Measurements from ENCODE around the gene FLT3. TPM values are rescaled to one million over a fixed set of nuclear protein-coding genes. Genes with fewer than 3 reads are reported as not detected.

The FLT3 gene
- total RNA-seq, 2 donors from 2014 or later: 0.27 to 2.4 TPM

- no peaks in the 10 kb centered on the region for H3K36me3 ChIP-seq
- TF ChIP-seq CTCF (IDR thresholded peaks at IDR 0.05): no peak
- no peak for TF ChIP-seq POLR2A (IDR thresholded peaks at IDR 0.05)
- no peak for TF ChIP-seq POLR2AphosphoS5 (IDR thresholded peaks at IDR 0.05)
- intact Hi-C loops (cut with DNase I): no loop called here
- no peak overlapping the region for H3K27ac ChIP-seq
- no peaks in the 10 kb centered on the region for H3K9me3 ChIP-seq
- H3K4me3 ChIP-seq: no peak overlapping the region
- no peaks in the 10 kb centered on the region for H3K4me1 ChIP-seq (replicated peaks)
- no peaks in the 10 kb centered on the region for H3K27me3 ChIP-seq (replicated peaks; ENCODE audit: insufficient read depth)
- 44% methylated on average over 9 of the region's 9 CpGs for WGBS
- DNase-seq (ENCODE audit: low spot score): no peak
Observed at GRCh38 chr13:28022848-28023518, 77.4 kb downstream of the FLT3 start.

GRCh38 chr13:28014301-28014700 lies 86.1 kb downstream of the FLT3 start:
- intact Hi-C loops (cut with DNase I): no loop called here
- H3K9me3 ChIP-seq: no peaks in the 10 kb centered on the region
- WGBS: 54% methylated on average over 3 of the region's 3 CpGs
- DNase-seq (ENCODE audit: low spot score): no peak
- no peak overlapping the region for H3K27ac ChIP-seq
- no peak for TF ChIP-seq CTCF (IDR thresholded peaks at IDR 0.05)
- TF ChIP-seq POLR2A (IDR thresholded peaks at IDR 0.05): no peak
- TF ChIP-seq POLR2AphosphoS5 (IDR thresholded peaks at IDR 0.05): no peak
- H3K4me1 ChIP-seq (replicated peaks): no peaks in the 10 kb centered on the region
- H3K36me3 ChIP-seq: no peaks in the 10 kb centered on the region
- no peak overlapping the region for H3K4me3 ChIP-seq
- no peaks in the 10 kb centered on the region for H3K27me3 ChIP-seq (replicated peaks; ENCODE audit: insufficient read depth)

- no peak for DNase-seq (ENCODE audit: low spot score)
- no peak overlapping the region for H3K4me3 ChIP-seq
- H3K9me3 ChIP-seq: no peaks in the 10 kb centered on the region
- TF ChIP-seq POLR2AphosphoS5 (IDR thresholded peaks at IDR 0.05): no peak
- TF ChIP-seq CTCF (IDR thresholded peaks at IDR 0.05): no peak
- TF ChIP-seq POLR2A (IDR thresholded peaks at IDR 0.05): no peak
- intact Hi-C loops (cut with DNase I): no loop called here
- H3K36me3 ChIP-seq: no peaks in the 10 kb centered on the region
- H3K4me1 ChIP-seq (replicated peaks): no peaks in the 10 kb centered on the region
- H3K27me3 ChIP-seq (replicated peaks; ENCODE audit: insufficient read depth): no peaks in the 10 kb centered on the region
- WGBS: 85% methylated on average over 1 of the region's 1 CpG
- H3K27ac ChIP-seq: no peak overlapping the region
Observed at GRCh38 chr13:28013482-28013881, 86.9 kb downstream of the FLT3 start.

- no peak overlapping the region for H3K4me3 ChIP-seq
- no peak overlapping the region for H3K27ac ChIP-seq
- no peak for DNase-seq (ENCODE audit: low spot score)
- H3K36me3 ChIP-seq: no peaks in the 10 kb centered on the region
- no peaks in the 10 kb centered on the region for H3K27me3 ChIP-seq (replicated peaks; ENCODE audit: insufficient read depth)
- TF ChIP-seq CTCF (IDR thresholded peaks at IDR 0.05) (no peak), POLR2AphosphoS5 (IDR thresholded peaks at IDR 0.05) (no peak), POLR2A (IDR thresholded peaks at IDR 0.05) (no peak)
- no peaks in the 10 kb centered on the region for H3K4me1 ChIP-seq (replicated peaks)
- intact Hi-C loops (cut with DNase I): no loop called here
- no peaks in the 10 kb centered on the region for H3K9me3 ChIP-seq
Observed at GRCh38 chr13:28012896-28013295, 87.5 kb downstream of the FLT3 start.

- no peaks in the 10 kb centered on the region for H3K27me3 ChIP-seq (replicated peaks; ENCODE audit: insufficient read depth)
Observed at GRCh38 chr13:28012383-28012782, 88.0 kb downstream of the FLT3 start.

More at GRCh38 chr13:28012383-28012782, 88.0 kb downstream of the FLT3 start:
- TF ChIP-seq POLR2AphosphoS5 (IDR thresholded peaks at IDR 0.05): no peak
- no peak for TF ChIP-seq POLR2A (IDR thresholded peaks at IDR 0.05)
- no peak for TF ChIP-seq CTCF (IDR thresholded peaks at IDR 0.05)
- 87% methylated on average over 4 of the region's 4 CpGs for WGBS
- Histone ChIP-seq H3K4me3 (no peak overlapping the region), H3K9me3 (no peaks in the 10 kb centered on the region), H3K36me3 (no peaks in the 10 kb centered on the region), H3K27ac (no peak overlapping the region), H3K4me1 (replicated peaks) (no peaks in the 10 kb centered on the region)
- intact Hi-C loops (cut with DNase I): no loop called here
- DNase-seq (ENCODE audit: low spot score): no peak
